ENCODE results near the gene PDK2. TPM values are rescaled to one million over a fixed set of nuclear protein-coding genes. Genes with fewer than 3 reads are reported as not detected.

Gene PDK2
- total RNA-seq, 1 donor from 2014 or later, result 37.1 TPM

- H3K4me3 Mint-ChIP-seq (ENCODE audit: low read depth), result no peak overlapping the region
- no peaks in the 10 kb centered on the region for H3K9me3 Mint-ChIP-seq (ENCODE audit: low read depth)
- H3K4me1 Mint-ChIP-seq (ENCODE audit: low read depth), result peaks cover 4% of the 10 kb centered on the region
- no peak for DNase-seq (ENCODE audit: low spot score, unreplicated experiment)
- H3K27ac Mint-ChIP-seq, result no peak overlapping the region
- peaks cover 54% of the 10 kb centered on the region for H3K27me3 Mint-ChIP-seq
- no peaks in the 10 kb centered on the region for H3K36me3 Mint-ChIP-seq (ENCODE audit: insufficient read depth)
- TF ChIP-seq, protein P1, sequence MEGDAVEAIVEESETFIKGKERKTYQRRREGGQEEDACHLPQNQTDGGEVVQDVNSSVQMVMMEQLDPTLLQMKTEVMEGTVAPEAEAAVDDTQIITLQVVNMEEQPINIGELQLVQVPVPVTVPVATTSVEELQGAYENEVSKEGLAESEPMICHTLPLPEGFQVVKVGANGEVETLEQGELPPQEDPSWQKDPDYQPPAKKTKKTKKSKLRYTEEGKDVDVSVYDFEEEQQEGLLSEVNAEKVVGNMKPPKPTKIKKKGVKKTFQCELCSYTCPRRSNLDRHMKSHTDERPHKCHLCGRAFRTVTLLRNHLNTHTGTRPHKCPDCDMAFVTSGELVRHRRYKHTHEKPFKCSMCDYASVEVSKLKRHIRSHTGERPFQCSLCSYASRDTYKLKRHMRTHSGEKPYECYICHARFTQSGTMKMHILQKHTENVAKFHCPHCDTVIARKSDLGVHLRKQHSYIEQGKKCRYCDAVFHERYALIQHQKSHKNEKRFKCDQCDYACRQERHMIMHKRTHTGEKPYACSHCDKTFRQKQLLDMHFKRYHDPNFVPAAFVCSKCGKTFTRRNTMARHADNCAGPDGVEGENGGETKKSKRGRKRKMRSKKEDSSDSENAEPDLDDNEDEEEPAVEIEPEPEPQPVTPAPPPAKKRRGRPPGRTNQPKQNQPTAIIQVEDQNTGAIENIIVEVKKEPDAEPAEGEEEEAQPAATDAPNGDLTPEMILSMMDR (IDR thresholded peaks at IDR 0.05; ENCODE audit: unreplicated experiment), result no peak
Observed at GRCh38 chr17:50118828-50119218, 23.7 kb downstream of the PDK2 start.

DNA sequence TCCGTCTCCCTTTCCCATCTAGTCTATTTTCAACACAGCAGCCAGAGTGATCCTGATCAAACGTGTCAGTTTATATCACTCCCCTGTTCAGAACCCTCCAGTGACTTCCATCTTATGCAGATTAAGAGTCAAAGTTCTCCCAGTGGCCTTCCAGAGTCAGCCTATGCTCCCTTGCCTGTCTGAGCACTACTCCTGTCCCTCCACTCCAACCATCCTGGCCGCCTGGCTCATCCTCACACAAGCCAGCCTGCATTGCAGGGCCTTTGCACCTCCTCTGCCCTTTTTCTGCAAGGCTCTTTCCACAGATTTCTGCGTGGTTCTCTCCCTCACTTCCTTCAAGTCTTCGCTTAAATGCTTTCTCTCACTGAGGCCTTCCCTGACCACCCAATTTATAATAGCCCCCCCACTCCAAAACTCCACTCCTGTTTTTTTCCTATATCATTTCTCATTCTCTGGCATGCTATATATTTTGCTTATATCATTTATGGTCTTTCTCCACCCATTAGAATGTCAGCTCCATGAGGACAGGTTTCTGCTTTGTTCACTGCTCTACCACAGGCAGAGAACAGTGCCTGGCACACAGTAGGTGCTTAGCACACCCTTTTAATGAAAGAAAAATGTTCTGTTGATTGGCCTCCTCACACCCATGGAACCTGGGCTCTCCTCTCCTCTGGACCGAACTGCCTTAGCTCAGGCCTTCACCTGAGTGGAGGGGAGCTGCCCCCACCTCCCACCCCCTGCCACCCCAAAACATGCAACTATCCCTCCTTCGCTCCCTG is 25.5 kb downstream of the PDK2 start:
- no peaks in the 10 kb centered on the region for H3K9me3 Mint-ChIP-seq (ENCODE audit: low read depth)
- H3K4me1 Mint-ChIP-seq (ENCODE audit: low read depth), result peaks cover 3% of the 10 kb centered on the region
- H3K27ac Mint-ChIP-seq, result no peak overlapping the region
- TF ChIP-seq, protein P1 (IDR thresholded peaks at IDR 0.05; ENCODE audit: unreplicated experiment), result no peak
- H3K27me3 Mint-ChIP-seq, result peaks cover 51% of the 10 kb centered on the region
- DNase-seq (ENCODE audit: low spot score, unreplicated experiment), result no peak
- H3K4me3 Mint-ChIP-seq (ENCODE audit: low read depth), result no peak overlapping the region
- no peaks in the 10 kb centered on the region for H3K36me3 Mint-ChIP-seq (ENCODE audit: insufficient read depth)

DNA sequence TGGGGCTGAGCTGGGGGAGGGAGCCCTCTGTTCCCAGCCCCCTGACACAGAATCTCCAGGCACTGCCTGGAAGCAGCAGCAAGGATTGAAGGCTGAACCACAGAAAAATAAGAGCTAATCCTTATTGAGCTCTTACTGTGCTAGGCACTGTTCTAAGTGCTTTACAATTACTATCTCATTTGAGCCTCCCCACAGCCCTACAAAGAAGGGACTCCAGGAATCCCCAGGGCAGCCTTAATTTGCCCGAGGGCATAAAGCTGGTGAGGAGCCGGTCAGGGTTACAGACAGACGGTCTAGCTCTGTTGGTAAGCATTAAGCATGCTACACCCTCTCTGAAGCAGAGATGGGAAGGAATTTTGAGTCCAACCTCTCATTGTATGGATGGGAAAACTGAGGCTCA is 27.8 kb downstream of the PDK2 start:
- Mint-ChIP-seq H3K27me3 (peaks cover 47% of the 10 kb centered on the region), H3K4me1 (ENCODE audit: low read depth) (no peaks in the 10 kb centered on the region), H3K36me3 (ENCODE audit: insufficient read depth) (no peaks in the 10 kb centered on the region), H3K4me3 (ENCODE audit: low read depth) (no peak overlapping the region), H3K27ac (no peak overlapping the region), H3K9me3 (ENCODE audit: low read depth) (no peaks in the 10 kb centered on the region)
- no peak for DNase-seq (ENCODE audit: low spot score, unreplicated experiment)
- TF ChIP-seq, protein P1 (IDR thresholded peaks at IDR 0.05; ENCODE audit: unreplicated experiment), result no peak

DNA sequence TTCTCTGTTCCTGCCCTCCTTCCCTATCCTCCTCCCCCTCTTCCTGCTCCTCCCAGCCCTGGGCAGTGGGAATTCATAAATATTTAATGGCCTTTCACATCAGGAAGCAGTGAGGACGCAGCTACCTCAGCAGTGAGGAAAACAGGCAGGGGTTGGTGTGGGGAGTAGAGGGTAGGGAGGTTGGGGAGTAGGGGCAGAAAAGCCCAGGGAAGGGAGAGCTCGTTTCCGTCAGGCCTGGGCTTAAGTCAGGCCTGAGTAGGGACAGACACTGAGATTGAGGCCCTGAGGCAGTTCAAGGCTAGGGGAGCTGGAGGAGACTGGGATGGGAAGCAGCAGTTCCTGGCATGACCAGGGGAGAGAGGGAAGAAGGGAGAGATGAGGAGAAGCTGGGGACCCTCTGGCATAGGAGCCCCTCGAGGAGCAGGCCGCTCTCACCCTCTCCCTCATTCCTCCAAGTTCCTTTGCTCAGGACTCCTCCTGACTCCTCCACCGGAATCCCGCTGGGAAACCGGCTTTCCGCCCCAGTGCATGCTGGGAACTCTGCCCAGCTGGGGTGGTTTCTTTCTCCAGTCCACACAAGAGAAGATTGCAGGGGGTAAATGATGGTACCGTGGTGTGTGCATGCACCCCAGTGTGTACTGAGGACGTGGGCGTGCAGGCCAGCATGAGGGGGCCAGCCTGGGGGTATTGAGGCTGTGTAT is 28.6 kb downstream of the PDK2 start:
- TF ChIP-seq, protein P1 (IDR thresholded peaks at IDR 0.05; ENCODE audit: unreplicated experiment), result no peak
- H3K4me3 Mint-ChIP-seq (ENCODE audit: low read depth), result no peak overlapping the region
- H3K9me3 Mint-ChIP-seq (ENCODE audit: low read depth), result no peaks in the 10 kb centered on the region
- H3K27ac Mint-ChIP-seq, result no peak overlapping the region
- H3K27me3 Mint-ChIP-seq, result peaks cover 46% of the 10 kb centered on the region
- peaks cover 5% of the 10 kb centered on the region for H3K4me1 Mint-ChIP-seq (ENCODE audit: low read depth)
- H3K36me3 Mint-ChIP-seq (ENCODE audit: insufficient read depth), result no peaks in the 10 kb centered on the region
- no peak for DNase-seq (ENCODE audit: low spot score, unreplicated experiment)

- peaks cover 34% of the 10 kb centered on the region for H3K27me3 Mint-ChIP-seq
- no peak for DNase-seq (ENCODE audit: low spot score, unreplicated experiment)
- H3K36me3 Mint-ChIP-seq (ENCODE audit: insufficient read depth), result no peaks in the 10 kb centered on the region
- H3K27ac Mint-ChIP-seq, result no peak overlapping the region
- no peak overlapping the region for H3K4me3 Mint-ChIP-seq (ENCODE audit: low read depth)
- H3K9me3 Mint-ChIP-seq (ENCODE audit: low read depth), result no peaks in the 10 kb centered on the region
- TF ChIP-seq, protein P1 (IDR thresholded peaks at IDR 0.05; ENCODE audit: unreplicated experiment), result no peak
- peaks cover 6% of the 10 kb centered on the region for H3K4me1 Mint-ChIP-seq (ENCODE audit: low read depth)
Observed at GRCh38 chr17:50125420-50125997, 30.4 kb downstream of the PDK2 start.
